ENCODE results near the gene PRR11. TPM values are rescaled to one million over a fixed set of nuclear protein-coding genes. Genes with fewer than 3 reads are reported as not detected.
A peak's percentile ranks its signal among the peaks of the same experiment; 100 is the strongest.

Gene PRR11
- total and polyA plus RNA-seq, 7 donors, result 0.28 to 2.3 (median 0.44) TPM

DNA sequence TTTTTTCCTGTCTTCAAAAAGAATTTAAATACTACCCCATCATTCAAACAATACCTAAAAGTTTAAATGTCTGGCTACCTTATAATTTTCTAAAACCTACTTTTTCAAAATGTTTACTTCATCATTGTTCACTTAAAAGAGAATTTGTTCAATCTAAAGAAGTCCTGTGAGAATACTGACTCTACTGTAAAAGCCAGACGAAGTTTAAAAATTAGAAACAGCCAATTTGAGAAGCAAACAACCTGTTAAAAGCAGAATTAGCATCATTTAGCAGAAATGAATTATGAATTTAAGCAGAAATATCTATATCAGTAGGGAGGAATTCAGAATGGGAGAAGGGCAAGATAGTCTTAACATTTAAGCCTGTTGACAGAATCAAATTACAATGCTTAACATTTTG, 2.6 kb upstream of the PRR11 start:
- no peak overlapping the region for H3K4me3 ChIP-seq
- no peaks in the 10 kb centered on the region for H3K36me3 ChIP-seq (ENCODE audit: insufficient read depth in 1 of 2, low read depth in 1 of 2)
- DNase-seq, result no peak
- no peak for ATAC-seq
- TF ChIP-seq CTCF (IDR thresholded peaks at IDR 0.05), result no peak
- intact Hi-C loops (cut with DNase I), result loop anchor here in 1 of 2 donors (5.0 kb wide), 1 partner anchor 46 kb away; the partner anchor contains the start of gene TRIM37
- WGBS, 3 donors, result 69 to 76% (median 71%) methylated on average over 1 of the region's 1 CpG
- peaks cover 20% of the 10 kb centered on the region for H3K4me1 ChIP-seq
- H3K27me3 ChIP-seq (ENCODE audit: insufficient read depth in 3 of 3, low read length in 2 of 3), result no peaks in the 10 kb centered on the region
- no peak overlapping the region for H3K27ac ChIP-seq
- no peaks in the 10 kb centered on the region for H3K9me3 ChIP-seq

DNA sequence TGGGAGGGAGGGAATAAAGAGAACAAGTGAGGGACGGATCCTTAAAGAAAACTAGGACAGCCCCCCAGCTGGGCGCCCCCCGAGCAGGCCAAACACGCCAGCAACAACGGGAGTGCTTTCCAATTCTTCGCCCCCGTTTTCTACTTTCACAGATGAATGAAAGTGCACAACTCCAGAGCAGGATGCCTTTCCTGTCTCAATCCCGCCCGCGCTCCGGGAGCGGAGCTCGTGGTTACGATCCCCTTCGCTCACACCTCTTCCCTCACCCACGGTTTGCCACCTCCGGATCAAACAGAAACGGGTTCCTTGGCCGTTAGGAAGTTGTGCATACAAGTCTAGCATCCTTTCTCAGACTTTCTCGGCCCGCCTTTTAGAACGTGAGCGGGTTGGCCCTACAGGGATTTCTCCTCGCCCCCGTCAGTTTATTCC, 1.2 kb upstream of the PRR11 start:
- Histone ChIP-seq H3K9me3 (no peaks in the 10 kb centered on the region), H3K4me1 (peaks cover 20% of the 10 kb centered on the region), H3K4me3 (peak overlapping the region; percentile 74), H3K27ac (peak overlapping the region; percentile 66), H3K27me3 (ENCODE audit: insufficient read depth in 3 of 3, low read length in 2 of 3) (no peaks in the 10 kb centered on the region), H3K36me3 (ENCODE audit: insufficient read depth in 1 of 2, low read depth in 1 of 2) (no peaks in the 10 kb centered on the region)
- 0 to 1% (median 1%) methylated on average over 24 to 25 of the region's 25 CpGs for WGBS, 3 donors
- peak in 1 of 4 donors; percentile 5 for ATAC-seq
- intact Hi-C loops (cut with DNase I), result loop anchor here in 1 of 2 donors (5.0 kb wide), 1 partner anchor 47 kb away; the partner anchor contains the start of gene TRIM37
- peak; percentile 28 to 58 for DNase-seq
- no peak for TF ChIP-seq CTCF (IDR thresholded peaks at IDR 0.05)

GRCh38 chr17:59154721-59155438, 666 bp upstream of the PRR11 start, which contains the start of gene SKA2:
Gene SKA2, minus strand, starts transcription at chr17:59155186. Its CDS starts 23 bp downstream, at chr17:59155163.
- Histone ChIP-seq H3K36me3 (ENCODE audit: insufficient read depth in 1 of 2, low read depth in 1 of 2) (no peaks in the 10 kb centered on the region), H3K27me3 (ENCODE audit: insufficient read depth in 3 of 3, low read length in 2 of 3) (no peaks in the 10 kb centered on the region), H3K27ac (peak within 1 kb of the TSS; percentile 66), H3K4me1 (peaks cover 20% of the 10 kb centered on the region), H3K4me3 (peak within 1 kb of the TSS; percentile 74), H3K9me3 (no peaks in the 10 kb centered on the region)
- intact Hi-C loops (cut with DNase I), result loop anchor here in 1 of 2 donors (5.0 kb wide), 1 partner anchor 48 kb away; the partner anchor contains the start of gene TRIM37
- no peak for TF ChIP-seq CTCF (IDR thresholded peaks at IDR 0.05)
- ATAC-seq (peak; percentile 96 to 97 (median 97)), DNase-seq (peak; percentile 94 to 97)
- WGBS, 3 donors, result 0 to 1% (median 0%) methylated on average over 39 of the region's 39 CpGs

GRCh38 chr17:59160157-59161025, 4.8 kb downstream of the PRR11 start:
- H3K27ac ChIP-seq, result no peak overlapping the region
- TF ChIP-seq CTCF (IDR thresholded peaks at IDR 0.05), result no peak
- H3K4me1 ChIP-seq, result peaks cover 8% of the 10 kb centered on the region
- H3K4me3 ChIP-seq, result no peak overlapping the region
- DNase-seq (no peak), ATAC-seq (no peak)
- intact Hi-C loops (cut with DNase I), result no loop called here
- H3K9me3 ChIP-seq, result no peaks in the 10 kb centered on the region
- no peaks in the 10 kb centered on the region for H3K27me3 ChIP-seq (ENCODE audit: insufficient read depth in 3 of 3, low read length in 2 of 3)
- no peaks in the 10 kb centered on the region for H3K36me3 ChIP-seq (ENCODE audit: insufficient read depth in 1 of 2, low read depth in 1 of 2)
- WGBS, 3 donors, result 94 to 96% (median 95%) methylated on average over 9 of the region's 9 CpGs
